ENCODE results near the gene CAPN11. TPM values are rescaled to one million over a fixed set of nuclear protein-coding genes. Genes with fewer than 3 reads are reported as not detected.

Gene CAPN11
- total and polyA plus RNA-seq, 2 experiments from 2014 or later = 1.1 to 1.7 TPM

DNA sequence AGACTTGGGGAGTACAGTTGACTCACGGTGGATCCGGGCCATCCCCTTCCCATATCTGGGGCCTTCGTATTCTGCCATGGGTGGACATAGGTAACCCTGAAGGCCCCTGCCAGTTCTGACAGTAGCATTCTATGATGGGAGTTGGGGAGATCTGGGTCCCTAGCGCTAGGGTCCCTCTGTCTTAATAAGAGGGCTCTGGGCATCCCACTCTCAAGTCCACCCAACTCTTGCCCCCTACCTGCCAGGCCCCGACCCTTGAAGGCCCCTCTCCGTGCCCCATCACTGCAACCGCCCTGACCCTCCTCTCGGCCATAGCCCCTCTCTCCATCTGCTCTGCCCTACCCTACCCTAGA lies 6.5 kb upstream of the CAPN11 start (continued):
- TF ChIP-seq, protein P1, sequence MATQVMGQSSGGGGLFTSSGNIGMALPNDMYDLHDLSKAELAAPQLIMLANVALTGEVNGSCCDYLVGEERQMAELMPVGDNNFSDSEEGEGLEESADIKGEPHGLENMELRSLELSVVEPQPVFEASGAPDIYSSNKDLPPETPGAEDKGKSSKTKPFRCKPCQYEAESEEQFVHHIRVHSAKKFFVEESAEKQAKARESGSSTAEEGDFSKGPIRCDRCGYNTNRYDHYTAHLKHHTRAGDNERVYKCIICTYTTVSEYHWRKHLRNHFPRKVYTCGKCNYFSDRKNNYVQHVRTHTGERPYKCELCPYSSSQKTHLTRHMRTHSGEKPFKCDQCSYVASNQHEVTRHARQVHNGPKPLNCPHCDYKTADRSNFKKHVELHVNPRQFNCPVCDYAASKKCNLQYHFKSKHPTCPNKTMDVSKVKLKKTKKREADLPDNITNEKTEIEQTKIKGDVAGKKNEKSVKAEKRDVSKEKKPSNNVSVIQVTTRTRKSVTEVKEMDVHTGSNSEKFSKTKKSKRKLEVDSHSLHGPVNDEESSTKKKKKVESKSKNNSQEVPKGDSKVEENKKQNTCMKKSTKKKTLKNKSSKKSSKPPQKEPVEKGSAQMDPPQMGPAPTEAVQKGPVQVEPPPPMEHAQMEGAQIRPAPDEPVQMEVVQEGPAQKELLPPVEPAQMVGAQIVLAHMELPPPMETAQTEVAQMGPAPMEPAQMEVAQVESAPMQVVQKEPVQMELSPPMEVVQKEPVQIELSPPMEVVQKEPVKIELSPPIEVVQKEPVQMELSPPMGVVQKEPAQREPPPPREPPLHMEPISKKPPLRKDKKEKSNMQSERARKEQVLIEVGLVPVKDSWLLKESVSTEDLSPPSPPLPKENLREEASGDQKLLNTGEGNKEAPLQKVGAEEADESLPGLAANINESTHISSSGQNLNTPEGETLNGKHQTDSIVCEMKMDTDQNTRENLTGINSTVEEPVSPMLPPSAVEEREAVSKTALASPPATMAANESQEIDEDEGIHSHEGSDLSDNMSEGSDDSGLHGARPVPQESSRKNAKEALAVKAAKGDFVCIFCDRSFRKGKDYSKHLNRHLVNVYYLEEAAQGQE (IDR thresholded peaks at IDR 0.05; ENCODE audit: unreplicated experiment) = no peak
- no peak for TF ChIP-seq ZNF331 (CRISPR knock-in tag; IDR thresholded peaks at IDR 0.05; ENCODE audit: low read depth)
- TF ChIP-seq, protein P2, sequence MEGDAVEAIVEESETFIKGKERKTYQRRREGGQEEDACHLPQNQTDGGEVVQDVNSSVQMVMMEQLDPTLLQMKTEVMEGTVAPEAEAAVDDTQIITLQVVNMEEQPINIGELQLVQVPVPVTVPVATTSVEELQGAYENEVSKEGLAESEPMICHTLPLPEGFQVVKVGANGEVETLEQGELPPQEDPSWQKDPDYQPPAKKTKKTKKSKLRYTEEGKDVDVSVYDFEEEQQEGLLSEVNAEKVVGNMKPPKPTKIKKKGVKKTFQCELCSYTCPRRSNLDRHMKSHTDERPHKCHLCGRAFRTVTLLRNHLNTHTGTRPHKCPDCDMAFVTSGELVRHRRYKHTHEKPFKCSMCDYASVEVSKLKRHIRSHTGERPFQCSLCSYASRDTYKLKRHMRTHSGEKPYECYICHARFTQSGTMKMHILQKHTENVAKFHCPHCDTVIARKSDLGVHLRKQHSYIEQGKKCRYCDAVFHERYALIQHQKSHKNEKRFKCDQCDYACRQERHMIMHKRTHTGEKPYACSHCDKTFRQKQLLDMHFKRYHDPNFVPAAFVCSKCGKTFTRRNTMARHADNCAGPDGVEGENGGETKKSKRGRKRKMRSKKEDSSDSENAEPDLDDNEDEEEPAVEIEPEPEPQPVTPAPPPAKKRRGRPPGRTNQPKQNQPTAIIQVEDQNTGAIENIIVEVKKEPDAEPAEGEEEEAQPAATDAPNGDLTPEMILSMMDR (conservative IDR thresholded peaks at IDR 0.05; ENCODE audit: low read depth in 2 of 2) = no peak

DNA sequence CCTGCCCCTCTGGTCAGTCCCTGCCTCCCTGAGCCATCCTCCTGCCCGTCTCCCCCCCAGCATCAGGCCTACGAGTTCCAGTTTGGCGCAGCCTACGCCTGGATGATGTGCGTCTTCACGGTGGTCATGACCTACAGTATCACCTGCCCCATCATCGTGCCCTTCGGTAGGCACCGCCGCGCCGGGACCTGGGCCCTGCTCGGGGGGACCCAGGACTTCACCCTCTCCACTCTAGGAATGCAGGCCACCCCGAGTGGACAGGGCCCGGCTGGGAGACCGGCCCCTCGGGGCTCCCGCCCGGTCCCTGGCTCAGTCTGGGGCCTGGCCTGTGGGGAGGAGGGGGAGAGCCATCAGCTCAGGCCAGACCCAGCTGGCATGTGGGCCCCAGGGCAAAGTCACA lies 6.1 kb upstream of the CAPN11 start:
- no peaks in the 10 kb centered on the region for H3K79me2 ChIP-seq (replicated peaks; ENCODE audit: insufficient read depth)
- H3F3A ChIP-seq (replicated peaks; ENCODE audit: low read depth) = 0 out of 2 replicates have a peak, but pooled peaks cover 3% of the 10 kb centered on the region
- H3K36me3 ChIP-seq (ENCODE audit: insufficient read depth) = no peaks in the 10 kb centered on the region
- H3K9me2 ChIP-seq (ENCODE audit: insufficient read depth) = no peaks in the 10 kb centered on the region
- no peak overlapping the region for H3K27ac Mint-ChIP-seq
- H3K4me2 ChIP-seq = no peak overlapping the region
- peaks cover 29% of the 10 kb centered on the region for H3K4me1 Mint-ChIP-seq
- no peak overlapping the region for H2AFZ ChIP-seq
- H3K4me1 ChIP-seq (ENCODE audit: insufficient read depth) = peaks cover 4% of the 10 kb centered on the region
- no peaks in the 10 kb centered on the region for H3K27me3 ChIP-seq (ENCODE audit: insufficient read depth)
- peaks cover 25% of the 10 kb centered on the region for H3K27me3 Mint-ChIP-seq (ENCODE audit: insufficient read depth, low read depth, poor library complexity)
- no peak overlapping the region for H3K4me3 Mint-ChIP-seq
- H3K27ac ChIP-seq (ENCODE audit: low read depth) = no peak overlapping the region
- peaks cover 15% of the 10 kb centered on the region for H3K36me3 Mint-ChIP-seq (ENCODE audit: low read depth)
- H4K20me1 ChIP-seq (replicated peaks; ENCODE audit: insufficient read depth) = no peaks in the 10 kb centered on the region
- ATAC-seq (no peak), DNase-seq (ENCODE audit: low spot score) (no peak)
- H3K4me3 ChIP-seq = no peak overlapping the region
- no peaks in the 10 kb centered on the region for H3K9me3 Mint-ChIP-seq
- no peak for TF ChIP-seq ZNF331 (CRISPR knock-in tag; IDR thresholded peaks at IDR 0.05; ENCODE audit: low read depth)
- TF ChIP-seq, protein P1 (IDR thresholded peaks at IDR 0.05; ENCODE audit: unreplicated experiment) = no peak
- TF ChIP-seq, protein P2 (conservative IDR thresholded peaks at IDR 0.05; ENCODE audit: low read depth in 2 of 2) = no peak
- no peak for TF ChIP-seq EZH2phosphoT487 (IDR thresholded peaks at IDR 0.05; ENCODE audit: unreplicated experiment)
- no peak for TF ChIP-seq NANOG (IDR thresholded peaks at IDR 0.05; ENCODE audit: borderline replicate concordance)
- TF ChIP-seq STAT1 (IDR thresholded peaks at IDR 0.05; ENCODE audit: unreplicated experiment) = no peak
- TF ChIP-seq POLR2AphosphoS5 (IDR thresholded peaks at IDR 0.05; ENCODE audit: low read depth) = no peak
- TF ChIP-seq ZNF114 (CRISPR knock-in tag; IDR thresholded peaks at IDR 0.05) = no peak

Measured in GM23338 (cell line).